NK-92 treated with Interleukin-12 subunit alpha and Interleukin-12 subunit beta, amount 100 ng/mL, for 24 hours (cell line): ENCODE results near the gene AEN.

Source experiments
- DNase-seq: peaks from one replicate; lab custom pipeline; 2025; lab: John Stamatoyannopoulos, UW

The AEN gene

GRCh38 chr15:88613074-88613944 lies 7.8 kb upstream of the AEN start:
- DNase-seq = no peak

GRCh38 chr15:88615303-88616107 lies 5.6 kb upstream of the AEN start:
- DNase-seq = no peak

- DNase-seq = no peak
These were observed 4.9 kb upstream of the AEN start for GRCh38 chr15:88616240-88616639.

- DNase-seq = no peak
These were observed 4.0 kb upstream of the AEN start for GRCh38 chr15:88617031-88617722.

GRCh38 chr15:88617790-88618189 lies 3.4 kb upstream of the AEN start:
- no peak for DNase-seq

GRCh38 chr15:88618686-88619085 lies 2.5 kb upstream of the AEN start:
- DNase-seq = no peak

- DNase-seq = no peak
These were observed 1.3 kb upstream of the AEN start for GRCh38 chr15:88619796-88620195.

GRCh38 chr15:88621789-88622604 lies 857 bp downstream of the AEN start:
- DNase-seq = no peak

GRCh38 chr15:88622605-88622975 lies 1.4 kb downstream of the AEN start:
- DNase-seq = no peak

GRCh38 chr15:88623061-88623460 lies 1.9 kb downstream of the AEN start:
- DNase-seq = no peak

- DNase-seq = no peak
These were observed 2.5 kb downstream of the AEN start for GRCh38 chr15:88623632-88624031.

- no peak for DNase-seq
These were observed 3.2 kb downstream of the AEN start for GRCh38 chr15:88624156-88624970.

- DNase-seq = no peak
These were observed 3.9 kb downstream of the AEN start for GRCh38 chr15:88624971-88625490.

- no peak for DNase-seq
These were observed 5.0 kb downstream of the AEN start for GRCh38 chr15:88625943-88626741.

GRCh38 chr15:88627463-88627862 lies 6.3 kb downstream of the AEN start:
- no peak for DNase-seq

- no peak for DNase-seq
These were observed 7.0 kb downstream of the AEN start for GRCh38 chr15:88628018-88628654.

GRCh38 chr15:88629071-88629470 lies 7.9 kb downstream of the AEN start:
- no peak for DNase-seq

- no peak for DNase-seq
These were observed 9.1 kb downstream of the AEN start for GRCh38 chr15:88630141-88630721.
